ENCODE data around the gene KRT86.

DNA sequence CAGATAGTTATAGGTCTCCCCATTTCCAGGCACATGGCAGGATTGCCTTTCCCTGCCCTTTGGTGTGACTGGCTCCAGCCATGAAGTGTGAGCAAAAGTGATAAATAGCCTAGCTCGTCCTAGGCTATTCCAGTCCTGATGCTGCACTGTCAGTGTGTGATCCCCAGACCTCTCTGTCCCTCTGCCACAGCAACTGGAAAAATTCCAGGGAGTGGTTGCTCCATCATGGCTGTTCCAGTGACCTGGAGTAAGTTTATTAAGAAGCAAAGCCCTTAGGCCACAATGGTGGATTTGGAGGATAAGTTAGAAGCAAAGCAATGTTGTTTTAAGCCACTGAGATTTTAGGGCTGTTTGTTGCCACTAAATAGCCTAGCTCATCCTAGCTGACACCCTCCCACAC is 56.6 kb downstream of the KRT86 start:
- TF ChIP-seq, protein P1, sequence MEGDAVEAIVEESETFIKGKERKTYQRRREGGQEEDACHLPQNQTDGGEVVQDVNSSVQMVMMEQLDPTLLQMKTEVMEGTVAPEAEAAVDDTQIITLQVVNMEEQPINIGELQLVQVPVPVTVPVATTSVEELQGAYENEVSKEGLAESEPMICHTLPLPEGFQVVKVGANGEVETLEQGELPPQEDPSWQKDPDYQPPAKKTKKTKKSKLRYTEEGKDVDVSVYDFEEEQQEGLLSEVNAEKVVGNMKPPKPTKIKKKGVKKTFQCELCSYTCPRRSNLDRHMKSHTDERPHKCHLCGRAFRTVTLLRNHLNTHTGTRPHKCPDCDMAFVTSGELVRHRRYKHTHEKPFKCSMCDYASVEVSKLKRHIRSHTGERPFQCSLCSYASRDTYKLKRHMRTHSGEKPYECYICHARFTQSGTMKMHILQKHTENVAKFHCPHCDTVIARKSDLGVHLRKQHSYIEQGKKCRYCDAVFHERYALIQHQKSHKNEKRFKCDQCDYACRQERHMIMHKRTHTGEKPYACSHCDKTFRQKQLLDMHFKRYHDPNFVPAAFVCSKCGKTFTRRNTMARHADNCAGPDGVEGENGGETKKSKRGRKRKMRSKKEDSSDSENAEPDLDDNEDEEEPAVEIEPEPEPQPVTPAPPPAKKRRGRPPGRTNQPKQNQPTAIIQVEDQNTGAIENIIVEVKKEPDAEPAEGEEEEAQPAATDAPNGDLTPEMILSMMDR (IDR thresholded peaks at IDR 0.05 in 8 of 11, conservative IDR thresholded peaks at IDR 0.05 in 3 of 11), result no peak
- no peak for TF ChIP-seq POLR2A (IDR thresholded peaks at IDR 0.05)
- no peak for TF ChIP-seq POLR2AphosphoS5 (IDR thresholded peaks at IDR 0.05)

All from spleen (tissue), 7 donors.